ENCODE measurements around the gene PSG7. TPM values are rescaled to one million over a fixed set of nuclear protein-coding genes. Genes with fewer than 3 reads are reported as not detected.
"Not testable (repeated sequence)": the region's sequence is repeated elsewhere in the genome, so short reads cannot be mapped to it uniquely, and the experiment has no call there.

The PSG7 gene
- total RNA-seq, result not detected in 2 replicates

- H3K4me3 Mint-ChIP-seq; DNase-seq (ENCODE audit: low spot score); H3K27ac Mint-ChIP-seq; H3K4me1 Mint-ChIP-seq (ENCODE audit: low read depth); H3K9me3 Mint-ChIP-seq; H3K36me3 Mint-ChIP-seq (ENCODE audit: low read depth); H3K27me3 Mint-ChIP-seq (ENCODE audit: insufficient read depth); intact Hi-C loops (cut with micrococcal nuclease): not testable (repeated sequence)
Measured at GRCh38 chr19:42937107-42937506, at the start of gene PSG7. PSG7 (minus strand) TSS chr19:42937207; CDS start chr19:42937076, 131 bp downstream.

GRCh38 chr19:42985588-42985987, 48.6 kb upstream of the PSG7 start:
- H3K27me3 Mint-ChIP-seq (ENCODE audit: insufficient read depth), result peaks cover 1% of the 10 kb centered on the region
- H3K27ac Mint-ChIP-seq, result no peak overlapping the region
- H3K9me3 Mint-ChIP-seq, result no peaks in the 10 kb centered on the region
- no peak overlapping the region for H3K4me3 Mint-ChIP-seq
- intact Hi-C loops (cut with micrococcal nuclease), result no loop called here
- no peaks in the 10 kb centered on the region for H3K4me1 Mint-ChIP-seq (ENCODE audit: low read depth)
- DNase-seq (ENCODE audit: low spot score), result no peak
- H3K36me3 Mint-ChIP-seq (ENCODE audit: low read depth), result no peaks in the 10 kb centered on the region

GRCh38 chr19:42982111-42982510, 45.1 kb upstream of the PSG7 start:
- DNase-seq (ENCODE audit: low spot score); H3K9me3 Mint-ChIP-seq; H3K27me3 Mint-ChIP-seq (ENCODE audit: insufficient read depth): not testable (repeated sequence)

GRCh38 chr19:42971451-42971850, 34.4 kb upstream of the PSG7 start:
- DNase-seq (ENCODE audit: low spot score); H3K4me1 Mint-ChIP-seq (ENCODE audit: low read depth); H3K27me3 Mint-ChIP-seq (ENCODE audit: insufficient read depth); H3K4me3 Mint-ChIP-seq; H3K27ac Mint-ChIP-seq; intact Hi-C loops (cut with micrococcal nuclease); H3K9me3 Mint-ChIP-seq; H3K36me3 Mint-ChIP-seq (ENCODE audit: low read depth): not testable (repeated sequence)

More at GRCh38 chr19:42982111-42982510, 45.1 kb upstream of the PSG7 start:
- H3K4me1 Mint-ChIP-seq (ENCODE audit: low read depth); H3K4me3 Mint-ChIP-seq; H3K27ac Mint-ChIP-seq; intact Hi-C loops (cut with micrococcal nuclease); H3K36me3 Mint-ChIP-seq (ENCODE audit: low read depth): not testable (repeated sequence)

GRCh38 chr19:42965176-42965575, 28.2 kb upstream of the PSG7 start:
- Mint-ChIP-seq H3K36me3 (ENCODE audit: low read depth) (no peaks in the 10 kb centered on the region), H3K4me1 (ENCODE audit: low read depth) (no peaks in the 10 kb centered on the region), H3K4me3 (no peak overlapping the region), H3K9me3 (peaks cover 5% of the 10 kb centered on the region), H3K27ac (no peak overlapping the region), H3K27me3 (ENCODE audit: insufficient read depth) (no peaks in the 10 kb centered on the region)
- intact Hi-C loops (cut with micrococcal nuclease), result no loop called here
- no peak for DNase-seq (ENCODE audit: low spot score)

GRCh38 chr19:42961119-42961518, 24.1 kb upstream of the PSG7 start:
- Mint-ChIP-seq H3K9me3 (peaks cover 5% of the 10 kb centered on the region), H3K27me3 (ENCODE audit: insufficient read depth) (no peaks in the 10 kb centered on the region), H3K27ac (no peak overlapping the region), H3K4me1 (ENCODE audit: low read depth) (no peaks in the 10 kb centered on the region), H3K4me3 (no peak overlapping the region), H3K36me3 (ENCODE audit: low read depth) (no peaks in the 10 kb centered on the region)
- DNase-seq (ENCODE audit: low spot score), result no peak
- intact Hi-C loops (cut with micrococcal nuclease), result no loop called here

GRCh38 chr19:42952126-42952525, 15.1 kb upstream of the PSG7 start:
- H3K4me3 Mint-ChIP-seq; H3K27me3 Mint-ChIP-seq (ENCODE audit: insufficient read depth); H3K4me1 Mint-ChIP-seq (ENCODE audit: low read depth); intact Hi-C loops (cut with micrococcal nuclease); H3K27ac Mint-ChIP-seq; DNase-seq (ENCODE audit: low spot score); H3K9me3 Mint-ChIP-seq; H3K36me3 Mint-ChIP-seq (ENCODE audit: low read depth): not testable (repeated sequence)

- H3K27me3 Mint-ChIP-seq (ENCODE audit: insufficient read depth); intact Hi-C loops (cut with micrococcal nuclease); H3K9me3 Mint-ChIP-seq; H3K4me1 Mint-ChIP-seq (ENCODE audit: low read depth); DNase-seq (ENCODE audit: low spot score); H3K36me3 Mint-ChIP-seq (ENCODE audit: low read depth); H3K4me3 Mint-ChIP-seq; H3K27ac Mint-ChIP-seq: not testable (repeated sequence)
Measured at GRCh38 chr19:42951476-42951875, 14.5 kb upstream of the PSG7 start.

- intact Hi-C loops (cut with micrococcal nuclease), result no loop called here
Measured at GRCh38 chr19:42942187-42942789, 5.3 kb upstream of the PSG7 start.

GRCh38 chr19:42934726-42935125, 2.3 kb downstream of the PSG7 start:
- H3K27ac Mint-ChIP-seq; H3K36me3 Mint-ChIP-seq (ENCODE audit: low read depth); intact Hi-C loops (cut with micrococcal nuclease); DNase-seq (ENCODE audit: low spot score); H3K4me3 Mint-ChIP-seq; H3K4me1 Mint-ChIP-seq (ENCODE audit: low read depth); H3K9me3 Mint-ChIP-seq; H3K27me3 Mint-ChIP-seq (ENCODE audit: insufficient read depth): not testable (repeated sequence)

More at GRCh38 chr19:42942187-42942789, 5.3 kb upstream of the PSG7 start:
- H3K4me1 Mint-ChIP-seq (ENCODE audit: low read depth), result no peaks in the 10 kb centered on the region
- no peak overlapping the region for H3K4me3 Mint-ChIP-seq
- H3K9me3 Mint-ChIP-seq, result no peaks in the 10 kb centered on the region
- no peaks in the 10 kb centered on the region for H3K36me3 Mint-ChIP-seq (ENCODE audit: low read depth)
- H3K27ac Mint-ChIP-seq, result no peak overlapping the region
- DNase-seq (ENCODE audit: low spot score), result no peak
- no peaks in the 10 kb centered on the region for H3K27me3 Mint-ChIP-seq (ENCODE audit: insufficient read depth)

GRCh38 chr19:42934183-42934582, 2.8 kb downstream of the PSG7 start:
- H3K36me3 Mint-ChIP-seq (ENCODE audit: low read depth); H3K4me3 Mint-ChIP-seq; DNase-seq (ENCODE audit: low spot score); H3K27me3 Mint-ChIP-seq (ENCODE audit: insufficient read depth); H3K27ac Mint-ChIP-seq; H3K9me3 Mint-ChIP-seq; intact Hi-C loops (cut with micrococcal nuclease); H3K4me1 Mint-ChIP-seq (ENCODE audit: low read depth): not testable (repeated sequence)

- H3K4me3 Mint-ChIP-seq; DNase-seq (ENCODE audit: low spot score); H3K27me3 Mint-ChIP-seq (ENCODE audit: insufficient read depth); H3K9me3 Mint-ChIP-seq; H3K4me1 Mint-ChIP-seq (ENCODE audit: low read depth); H3K27ac Mint-ChIP-seq; H3K36me3 Mint-ChIP-seq (ENCODE audit: low read depth); intact Hi-C loops (cut with micrococcal nuclease): not testable (repeated sequence)
Measured at GRCh38 chr19:42933412-42933811, 3.6 kb downstream of the PSG7 start.

- H3K9me3 Mint-ChIP-seq; H3K27ac Mint-ChIP-seq; H3K4me3 Mint-ChIP-seq; H3K4me1 Mint-ChIP-seq (ENCODE audit: low read depth); intact Hi-C loops (cut with micrococcal nuclease); H3K36me3 Mint-ChIP-seq (ENCODE audit: low read depth); DNase-seq (ENCODE audit: low spot score); H3K27me3 Mint-ChIP-seq (ENCODE audit: insufficient read depth): not testable (repeated sequence)
Measured at GRCh38 chr19:42932485-42933101, 4.4 kb downstream of the PSG7 start.

GRCh38 chr19:42930214-42930613, 6.8 kb downstream of the PSG7 start:
- DNase-seq (ENCODE audit: low spot score); intact Hi-C loops (cut with micrococcal nuclease); H3K36me3 Mint-ChIP-seq (ENCODE audit: low read depth); H3K27ac Mint-ChIP-seq; H3K4me3 Mint-ChIP-seq; H3K9me3 Mint-ChIP-seq; H3K4me1 Mint-ChIP-seq (ENCODE audit: low read depth); H3K27me3 Mint-ChIP-seq (ENCODE audit: insufficient read depth): not testable (repeated sequence)
